Lower leg skin (tissue), 4 donors: Measurements from ENCODE around the gene CDK8. TPM values are rescaled to one million over a fixed set of nuclear protein-coding genes. Genes with fewer than 3 reads are reported as not detected.

Experiments used
- DNase-seq, 2 donors: peaks; one replicate each; pipeline ENCODE4 v3.0.0-alpha.2; 2019; ENCODE audit warnings: low spot score in 2 of 2
- H3K4me3 ChIP-seq: fragments of 200-600 bp; sonication (generic); 2 replicates; pipeline ENCODE4 v1.5.1; 2017; ENCODE audit warnings: mild to moderate bottlenecking, low read depth; ENCODE audit not compliant: poor library complexity, severe bottlenecking
- POLR2A ChIP-seq, 2 donors: fragments of 450-650 bp; IDR thresholded peaks; one replicate each; pipeline ENCODE4 v1.6.1; 2016 to 2017; ENCODE audit warnings: antibody characterized with exemption in 2 of 2, mild to moderate bottlenecking in 1 of 2, moderate library complexity in 1 of 2
- WGBS, 2 donors: methylation state at CpG; one replicate each; pipeline ENCODE4 v1.1.5; 2018; 5-methylcytosine and 5-hydroxymethylcytosine counted together
- intact Hi-C: fragments of 100-400 bp; cut with DNase I; formaldehyde crosslinking; loops from one replicate; pipeline ENCODE4 v1.15.0; 2023; ENCODE audit warnings: low total_unique reads
- total RNA-seq, 4 donors: library from RNA; depleted of rRNA; stranded (reverse); fragments of >200 nt; gene quantifications; one replicate each; pipeline ENCODE4 v1.1.0, GENCODE V29; 2016
- TF ChIP-seq, protein P1 (sequence below), 3 donors: fragments of 450-650 bp; IDR thresholded peaks; one replicate each; pipeline ENCODE4 v1.5.1; 2016; ENCODE audit warnings: antibody characterized with exemption in 3 of 3, mild to moderate bottlenecking in 3 of 3, moderate library complexity in 2 of 3

The CDK8 gene
- total RNA-seq, 4 donors from 2014 or later = 7.4 to 11.5 (median 10.4) TPM

DNA sequence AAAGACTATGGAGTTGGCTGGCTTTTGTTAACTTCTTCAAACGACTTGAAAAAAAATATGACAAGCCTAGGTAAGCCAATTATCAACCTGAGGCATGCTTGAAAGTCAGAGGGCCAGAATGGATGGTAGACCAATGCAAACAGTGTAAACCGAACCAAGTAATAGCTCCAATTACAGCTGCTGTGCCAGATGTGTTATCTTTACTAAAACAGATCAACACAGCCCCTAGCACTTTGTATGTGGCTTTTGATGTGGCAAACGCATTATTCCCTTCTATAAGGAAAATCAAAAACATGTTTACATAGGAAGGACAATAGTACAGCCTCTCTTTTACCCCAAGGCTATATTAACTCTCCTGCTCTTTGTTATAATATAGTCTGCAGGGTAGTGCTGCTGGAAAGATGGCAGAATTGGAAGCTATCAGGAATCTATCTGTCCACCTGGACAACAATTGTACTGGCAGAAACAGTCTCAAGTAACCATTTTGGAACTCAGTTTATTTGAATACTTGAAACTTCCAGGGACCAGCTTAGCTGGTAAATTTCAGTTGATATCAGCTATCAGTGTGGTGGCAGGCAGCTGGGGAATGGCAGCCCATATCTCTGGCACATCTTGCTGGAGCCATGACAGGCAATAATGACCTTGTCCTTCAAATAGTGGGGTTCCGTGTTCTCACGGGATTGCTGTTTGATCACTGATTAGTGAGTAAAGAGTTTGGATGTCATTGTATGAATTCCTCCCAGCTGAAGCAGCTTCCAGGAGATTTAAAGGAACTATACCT lies 159.2 kb downstream of the CDK8 start:
- intact Hi-C loops = no loop called here
- 51 to 62% methylated on average over 5 of the region's 5 CpGs for WGBS, 2 donors
- no peak for DNase-seq
- no peak for TF ChIP-seq POLR2A (IDR thresholded peaks at IDR 0.05)
- TF ChIP-seq, protein P1, sequence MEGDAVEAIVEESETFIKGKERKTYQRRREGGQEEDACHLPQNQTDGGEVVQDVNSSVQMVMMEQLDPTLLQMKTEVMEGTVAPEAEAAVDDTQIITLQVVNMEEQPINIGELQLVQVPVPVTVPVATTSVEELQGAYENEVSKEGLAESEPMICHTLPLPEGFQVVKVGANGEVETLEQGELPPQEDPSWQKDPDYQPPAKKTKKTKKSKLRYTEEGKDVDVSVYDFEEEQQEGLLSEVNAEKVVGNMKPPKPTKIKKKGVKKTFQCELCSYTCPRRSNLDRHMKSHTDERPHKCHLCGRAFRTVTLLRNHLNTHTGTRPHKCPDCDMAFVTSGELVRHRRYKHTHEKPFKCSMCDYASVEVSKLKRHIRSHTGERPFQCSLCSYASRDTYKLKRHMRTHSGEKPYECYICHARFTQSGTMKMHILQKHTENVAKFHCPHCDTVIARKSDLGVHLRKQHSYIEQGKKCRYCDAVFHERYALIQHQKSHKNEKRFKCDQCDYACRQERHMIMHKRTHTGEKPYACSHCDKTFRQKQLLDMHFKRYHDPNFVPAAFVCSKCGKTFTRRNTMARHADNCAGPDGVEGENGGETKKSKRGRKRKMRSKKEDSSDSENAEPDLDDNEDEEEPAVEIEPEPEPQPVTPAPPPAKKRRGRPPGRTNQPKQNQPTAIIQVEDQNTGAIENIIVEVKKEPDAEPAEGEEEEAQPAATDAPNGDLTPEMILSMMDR (IDR thresholded peaks at IDR 0.05) = no peak
- no peak overlapping the region for H3K4me3 ChIP-seq

DNA sequence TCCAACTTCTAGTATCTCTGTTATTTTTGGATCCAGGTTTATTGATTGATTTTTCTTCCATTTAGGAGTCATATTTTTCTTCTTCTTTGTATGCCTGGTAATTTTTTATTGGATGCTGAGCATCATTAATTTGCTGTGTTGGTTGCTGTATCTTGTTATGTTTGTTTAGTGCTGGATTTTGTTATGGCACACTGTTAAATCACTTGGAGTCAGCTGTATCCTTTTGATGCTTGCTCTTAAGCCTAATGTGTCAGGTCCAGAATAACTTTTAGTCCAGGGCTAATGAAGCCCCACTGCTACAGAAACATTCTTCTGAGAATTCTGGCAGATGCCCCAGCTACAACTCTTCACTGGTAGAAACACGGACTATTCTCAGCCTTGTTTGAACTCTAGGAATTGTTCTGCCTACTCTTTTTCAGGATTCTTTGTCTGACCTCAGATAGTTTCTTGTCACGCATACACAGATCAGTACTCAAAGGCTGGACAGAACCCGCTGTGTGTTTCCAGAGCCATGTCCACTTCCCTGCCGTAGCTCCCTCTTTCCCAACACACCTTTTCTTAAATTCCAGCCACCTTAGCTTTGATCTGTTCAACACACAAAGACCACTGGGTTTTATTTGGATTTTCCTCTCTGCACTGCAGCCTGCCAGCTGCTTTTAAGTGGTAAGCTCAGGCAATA lies 166.5 kb downstream of the CDK8 start:
- DNase-seq = no peak
- 63 to 68% methylated on average over 4 of the region's 4 CpGs for WGBS, 2 donors
- no peak overlapping the region for H3K4me3 ChIP-seq
- intact Hi-C loops = no loop called here
- TF ChIP-seq, protein P1 (IDR thresholded peaks at IDR 0.05) = no peak
- TF ChIP-seq POLR2A (IDR thresholded peaks at IDR 0.05) = no peak

DNA sequence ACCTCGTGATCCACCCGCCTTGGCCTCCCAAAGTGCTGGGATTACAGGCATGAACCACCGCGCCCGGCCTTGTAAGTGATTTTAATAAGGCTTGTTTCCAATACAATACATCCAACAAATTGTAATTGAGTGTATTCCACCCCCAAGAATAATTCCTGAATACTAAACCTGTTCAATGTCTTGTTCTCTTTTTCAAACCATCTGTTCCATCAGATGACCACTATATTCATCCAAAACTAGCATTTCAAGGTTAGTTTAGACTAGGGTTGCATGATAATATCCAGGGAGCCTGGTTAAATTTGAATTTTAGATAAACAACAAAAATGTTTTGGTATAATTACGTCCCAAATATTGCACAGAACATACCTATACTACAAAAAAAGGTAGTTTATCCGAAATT lies 168.1 kb downstream of the CDK8 start:
- DNase-seq = no peak
- intact Hi-C loops = no loop called here
- TF ChIP-seq, protein P1 (IDR thresholded peaks at IDR 0.05) = no peak
- no peak for TF ChIP-seq POLR2A (IDR thresholded peaks at IDR 0.05)
- WGBS, 2 donors = 96 to 97% methylated on average over 7 of the region's 7 CpGs
- no peak overlapping the region for H3K4me3 ChIP-seq

DNA sequence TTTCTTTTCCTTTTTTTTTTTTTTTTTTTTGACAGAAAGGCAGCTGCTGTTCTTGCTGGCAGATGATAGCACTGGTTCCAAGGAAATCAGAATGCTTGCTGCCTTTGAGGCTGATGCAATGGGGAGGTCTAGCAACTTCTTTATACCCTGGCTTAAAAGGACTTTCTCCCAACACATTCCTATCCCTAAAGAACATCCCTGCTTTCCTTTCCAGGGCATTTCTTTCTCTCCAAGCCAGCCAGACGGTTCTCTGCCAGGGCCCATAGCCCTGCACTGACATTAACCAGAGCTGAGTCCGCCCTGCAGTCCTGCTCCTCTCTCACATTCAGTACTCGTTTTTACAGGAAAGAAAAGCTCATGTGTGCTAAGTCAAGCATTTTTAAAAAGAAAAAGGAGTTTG lies 169.7 kb downstream of the CDK8 start:
- no peak overlapping the region for H3K4me3 ChIP-seq
- DNase-seq = peak in 1 of 2 donors; percentile 17
- TF ChIP-seq, protein P1 (IDR thresholded peaks at IDR 0.05) = no peak
- no peak for TF ChIP-seq POLR2A (IDR thresholded peaks at IDR 0.05)
- WGBS, 2 donors = 41 to 51% methylated on average over 3 of the region's 3 CpGs
- intact Hi-C loops = no loop called here

DNA sequence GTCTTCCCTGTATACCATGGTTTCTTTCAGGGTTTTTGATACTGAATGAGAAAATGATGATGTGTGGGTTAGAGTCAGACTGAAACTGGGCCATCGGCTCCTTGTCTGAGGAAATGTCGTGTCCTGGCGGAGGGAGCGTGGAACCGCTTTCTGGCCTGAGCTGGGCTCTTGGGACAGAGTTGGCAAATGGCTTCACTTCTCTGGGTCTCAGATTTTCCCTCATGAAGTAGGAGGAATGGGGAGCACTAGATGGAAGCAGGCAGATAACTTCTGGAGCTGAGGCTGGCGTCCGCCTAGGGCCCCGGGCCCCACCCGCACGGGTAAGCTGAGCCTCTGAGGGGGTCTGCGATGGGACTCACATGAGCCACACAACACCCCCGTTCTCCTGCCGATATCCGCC lies 170.3 kb downstream of the CDK8 start:
- intact Hi-C loops = no loop called here
- WGBS, 2 donors = 75 to 84% methylated on average over 14 of the region's 14 CpGs
- DNase-seq = no peak
- no peak for TF ChIP-seq POLR2A (IDR thresholded peaks at IDR 0.05)
- TF ChIP-seq, protein P1 (IDR thresholded peaks at IDR 0.05) = no peak
- no peak overlapping the region for H3K4me3 ChIP-seq
